Measurements from ENCODE around the gene ZNF37A. TPM values are rescaled to one million over a fixed set of nuclear protein-coding genes. Genes with fewer than 3 reads are reported as not detected.
"Not testable (repeated sequence)": the region's sequence is repeated elsewhere in the genome, so short reads cannot be mapped to it uniquely, and the experiment has no call there.

Gene ZNF37A
- polyA plus RNA-seq = 1 to 10 TPM; 4.4 to 9.9 (median 6.3) TPM

DNA sequence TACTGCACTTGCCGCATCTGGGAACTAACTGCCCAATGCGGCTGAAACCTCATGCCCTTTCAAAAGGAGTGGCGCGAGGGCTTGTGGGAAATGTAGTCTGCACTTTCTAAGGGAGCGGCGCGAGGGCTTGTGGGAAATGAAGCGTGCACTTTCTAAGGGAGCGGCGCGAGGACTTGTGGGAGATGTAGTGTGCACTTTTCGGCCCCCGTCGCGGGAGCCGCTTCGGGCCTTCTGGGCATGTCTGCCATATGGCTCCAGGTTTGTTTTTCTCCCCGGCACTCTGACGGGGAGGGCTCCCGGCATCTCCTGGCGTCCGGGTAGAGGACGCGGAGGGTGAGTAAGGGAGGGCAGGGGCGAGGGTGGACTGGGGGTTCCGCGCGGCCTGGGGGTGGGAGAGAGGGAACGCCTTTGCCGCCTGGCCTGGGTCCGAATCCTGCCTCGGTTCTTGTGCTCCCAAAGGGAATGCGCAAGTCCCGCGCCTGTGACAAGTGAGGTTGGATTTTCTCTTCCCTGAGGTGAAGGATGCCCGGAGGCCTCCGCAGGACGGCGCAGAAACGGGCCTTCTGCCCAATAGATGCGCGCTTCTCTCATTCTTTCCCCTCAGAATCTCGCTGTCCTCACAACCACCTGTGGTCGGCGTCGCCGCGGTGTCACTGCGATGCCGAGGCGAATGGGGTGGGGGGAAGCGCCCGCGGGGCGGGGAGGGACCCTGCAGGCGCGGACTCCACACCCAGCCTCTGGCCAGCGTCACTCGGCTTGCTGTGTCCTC lies at the start of gene ZNF37A:
ZNF37A (plus strand) TSS at position 180 of the 769 bp plus-strand sequence. CDS start 2,281 bp downstream, outside the sequence.
- peak within 1 kb of the TSS; percentile 28 for H3K27ac ChIP-seq (ENCODE audit: low read depth, low read length)
- 0 to 1% (median 0%) methylated on average over 58 to 59 of the region's 59 CpGs for WGBS, 3 donors

DNA sequence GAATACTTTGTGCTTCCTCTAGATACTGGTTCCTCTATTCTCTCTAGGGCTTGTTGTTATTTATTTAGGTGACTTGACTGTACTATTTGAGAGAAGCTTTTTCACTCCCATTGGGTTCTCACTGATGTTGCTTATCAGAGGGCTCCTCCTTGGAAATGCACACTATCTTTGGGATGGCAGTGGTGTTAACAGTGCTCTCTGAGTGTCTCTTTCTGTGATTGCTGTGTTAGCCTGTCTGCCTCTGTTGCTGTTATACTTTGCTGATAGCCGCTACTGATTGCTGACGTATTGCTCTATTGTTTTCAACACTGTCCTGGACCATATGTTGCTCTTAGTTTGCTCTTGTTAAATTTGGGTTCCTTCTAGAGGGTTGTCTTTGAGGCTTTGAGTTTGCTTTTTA lies 49.0 kb upstream of the ZNF37A start:
- 49 to 97% (median 75%) methylated on average over 2 of the region's 2 CpGs for WGBS, 3 donors

DNA sequence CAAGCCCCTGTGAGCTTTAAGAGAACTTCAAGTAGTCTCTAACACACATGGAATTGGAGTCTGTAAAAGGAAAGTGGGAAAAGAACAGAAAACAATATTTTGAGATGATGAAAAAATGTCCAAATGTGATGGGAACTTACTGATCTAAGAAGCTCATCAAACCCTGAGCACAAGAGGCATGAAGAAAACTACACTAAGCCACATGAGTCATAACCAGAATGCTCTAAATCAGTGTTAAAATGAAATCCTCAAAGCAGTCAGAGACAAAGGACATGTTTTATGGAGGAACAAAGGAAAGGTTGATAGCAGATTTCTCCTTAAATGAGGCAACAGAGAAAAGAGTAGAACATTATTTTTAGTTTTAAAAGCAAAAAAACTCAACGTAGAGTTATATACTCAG lies 46.5 kb upstream of the ZNF37A start:
- 92 to 95% (median 93%) methylated on average over 1 of the region's 1 CpG for WGBS, 3 donors

More for the DNA sequence above, 49.0 kb upstream of the ZNF37A start:
- no peak overlapping the region for H3K27ac ChIP-seq (ENCODE audit: low read depth, low read length)

GRCh38 chr10:38050212-38050611 lies 43.9 kb upstream of the ZNF37A start:
- no peak overlapping the region for H3K27ac ChIP-seq (ENCODE audit: low read depth, low read length)
- WGBS, 3 donors = 95 to 97% (median 95%) methylated on average over 1 of the region's 1 CpG

More for the DNA sequence above, 46.5 kb upstream of the ZNF37A start:
- no peak overlapping the region for H3K27ac ChIP-seq (ENCODE audit: low read depth, low read length)

DNA sequence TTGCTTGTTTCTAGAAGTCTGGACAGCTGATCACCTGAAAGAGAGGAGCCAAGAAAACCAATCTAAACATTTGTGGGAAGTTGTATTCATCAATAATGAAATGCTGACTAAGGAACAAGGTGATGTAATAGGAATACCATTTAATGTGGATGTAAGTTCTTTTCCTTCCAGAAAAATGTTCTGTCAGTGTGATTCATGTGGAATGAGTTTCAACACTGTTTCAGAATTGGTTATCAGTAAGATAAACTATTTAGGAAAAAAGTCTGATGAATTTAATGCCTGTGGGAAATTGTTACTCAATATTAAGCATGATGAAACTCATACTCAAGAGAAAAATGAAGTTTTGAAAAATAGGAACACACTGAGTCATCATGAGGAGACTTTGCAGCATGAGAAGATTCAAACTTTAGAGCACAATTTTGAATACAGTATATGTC lies 39.8 kb upstream of the ZNF37A start:
- H3K27ac ChIP-seq (ENCODE audit: low read depth, low read length) = no peak overlapping the region

GRCh38 chr10:38055274-38055894 lies 38.8 kb upstream of the ZNF37A start:
- 97 to 98% (median 97%) methylated on average over 5 of the region's 5 CpGs for WGBS, 3 donors
- not testable (repeated sequence) for H3K27ac ChIP-seq (ENCODE audit: low read depth, low read length)

DNA sequence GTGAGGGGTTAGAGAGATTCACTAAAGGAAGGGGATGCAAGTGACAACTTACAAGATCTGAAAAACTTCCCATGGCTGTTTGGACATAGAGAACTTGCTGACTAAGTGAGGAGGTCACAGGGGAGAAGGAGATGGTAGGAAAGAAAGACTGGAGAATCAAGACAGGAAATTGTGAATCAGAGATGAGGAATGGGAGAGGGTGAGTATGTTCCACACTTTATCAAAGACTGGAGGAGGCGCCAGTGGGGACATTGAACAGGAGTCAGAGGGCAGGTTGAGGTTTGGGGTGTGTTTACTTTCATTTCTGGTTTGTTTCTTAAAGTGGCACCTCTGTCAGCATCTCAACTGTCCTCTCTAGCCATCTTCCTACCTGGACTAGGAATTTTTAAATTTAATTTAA lies 24.5 kb upstream of the ZNF37A start:
- H3K27ac ChIP-seq (ENCODE audit: low read depth, low read length) = not testable (repeated sequence)
- WGBS, 3 donors = 69 to 77% (median 71%) methylated on average over 1 of the region's 1 CpG

- WGBS, 3 donors = 88 to 91% (median 88%) methylated on average over 8 of the region's 8 CpGs
- no peak overlapping the region for H3K27ac ChIP-seq (ENCODE audit: low read depth, low read length)
These were observed 23.6 kb upstream of the ZNF37A start for GRCh38 chr10:38070501-38070900.

- no peak overlapping the region for H3K27ac ChIP-seq (ENCODE audit: low read depth, low read length)
These were observed 21.6 kb upstream of the ZNF37A start for GRCh38 chr10:38072552-38072951.

GRCh38 chr10:38076687-38077086 lies 17.4 kb upstream of the ZNF37A start:
- WGBS, 3 donors = 72 to 82% (median 78%) methylated on average over 2 of the region's 2 CpGs
- H3K27ac ChIP-seq (ENCODE audit: low read depth, low read length) = no peak overlapping the region

GRCh38 chr10:38093318-38093717 lies 819 bp upstream of the ZNF37A start:
- WGBS, 3 donors = 91 to 95% (median 95%) methylated on average over 15 of the region's 15 CpGs
- H3K27ac ChIP-seq (ENCODE audit: low read depth, low read length) = not testable (repeated sequence)

- 7 to 12% (median 11%) methylated on average over 16 of the region's 16 CpGs for WGBS, 3 donors
These were observed 350 bp upstream of the ZNF37A start for GRCh38 chr10:38093816-38094157.

GRCh38 chr10:38094927-38095574 lies 914 bp downstream of the ZNF37A start:
- WGBS, 3 donors = 52 to 56% (median 55%) methylated on average over 20 to 21 of the region's 21 CpGs
- no peak overlapping the region for H3K27ac ChIP-seq (ENCODE audit: low read depth, low read length)

More at GRCh38 chr10:38093816-38094157, 350 bp upstream of the ZNF37A start:
- no peak overlapping the region for H3K27ac ChIP-seq (ENCODE audit: low read depth, low read length)

- WGBS, 3 donors = 95 to 97% (median 96%) methylated on average over 1 of the region's 1 CpG
- no peak overlapping the region for H3K27ac ChIP-seq (ENCODE audit: low read depth, low read length)
These were observed 8.7 kb downstream of the ZNF37A start for GRCh38 chr10:38102880-38103279.

- WGBS, 3 donors = 97 to 99% (median 99%) methylated on average over 3 of the region's 3 CpGs
- H3K27ac ChIP-seq (ENCODE audit: low read depth, low read length) = no peak overlapping the region
These were observed 9.6 kb downstream of the ZNF37A start for GRCh38 chr10:38103756-38104155.

DNA sequence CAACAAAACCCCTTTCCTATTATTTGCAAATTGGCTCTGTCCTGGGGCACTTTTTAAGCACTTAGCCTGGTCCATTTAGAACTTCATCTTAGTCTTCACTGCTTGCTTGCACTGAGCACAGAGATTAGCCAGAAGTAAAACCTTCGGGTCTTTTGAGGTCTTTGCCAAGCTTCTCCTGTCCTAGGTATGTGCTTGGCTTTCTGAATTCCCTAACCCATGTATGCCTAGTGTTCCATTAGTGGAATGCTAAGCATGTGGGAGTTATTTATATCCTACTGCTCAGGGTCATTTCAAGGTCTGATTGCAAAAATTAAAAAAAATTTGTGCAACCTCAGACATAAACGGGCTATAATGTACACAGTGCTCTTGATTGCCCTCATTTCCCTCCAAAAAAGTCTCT lies 18.0 kb downstream of the ZNF37A start:
- no peak overlapping the region for H3K27ac ChIP-seq (ENCODE audit: low read depth, low read length)
- WGBS, 3 donors = 92 to 94% (median 93%) methylated on average over 2 of the region's 2 CpGs

DNA sequence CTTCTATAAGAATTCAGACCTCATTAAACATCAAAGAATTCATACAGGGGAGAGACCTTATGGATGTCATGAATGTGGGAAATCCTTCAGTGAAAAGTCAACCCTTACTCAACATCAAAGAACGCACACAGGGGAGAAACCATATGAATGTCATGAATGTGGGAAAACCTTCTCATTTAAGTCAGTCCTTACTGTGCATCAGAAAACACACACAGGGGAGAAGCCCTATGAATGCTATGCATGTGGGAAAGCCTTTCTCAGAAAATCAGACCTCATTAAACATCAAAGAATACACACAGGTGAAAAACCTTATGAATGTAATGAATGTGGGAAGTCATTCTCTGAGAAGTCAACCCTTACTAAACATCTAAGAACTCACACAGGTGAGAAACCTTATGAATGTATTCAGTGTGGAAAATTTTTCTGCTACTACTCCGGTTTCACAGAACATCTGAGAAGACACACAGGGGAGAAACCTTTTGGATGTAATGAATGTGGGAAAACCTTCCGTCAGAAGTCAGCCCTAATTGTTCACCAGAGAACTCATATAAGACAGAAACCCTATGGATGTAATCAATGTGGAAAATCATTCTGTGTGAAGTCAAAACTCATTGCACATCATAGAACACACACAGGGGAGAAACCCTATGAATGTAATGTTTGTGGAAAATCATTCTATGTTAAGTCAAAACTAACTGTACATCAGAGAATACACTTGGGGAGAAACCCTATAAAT lies 24.1 kb downstream of the ZNF37A start:
- WGBS, 3 donors = 97 to 99% (median 98%) methylated on average over 3 of the region's 3 CpGs

DNA sequence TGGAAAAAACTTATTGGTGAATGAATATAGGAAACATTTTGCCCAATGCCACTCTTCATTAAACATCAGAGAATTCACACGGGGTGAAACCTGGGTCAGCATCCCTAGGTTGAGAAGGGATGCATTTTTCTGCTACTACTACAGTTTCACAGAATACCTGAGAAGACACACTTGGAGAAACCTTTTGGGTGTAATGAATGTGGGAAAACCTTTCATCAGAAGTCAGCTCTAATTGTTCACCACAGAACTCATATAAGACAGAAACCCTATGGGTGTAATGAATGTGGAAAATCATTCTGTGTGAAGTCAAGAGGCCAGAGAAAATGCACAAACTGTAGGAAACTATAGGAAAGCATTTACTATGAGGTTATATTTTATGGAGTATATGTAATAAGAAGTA lies 24.9 kb downstream of the ZNF37A start:
- no peak overlapping the region for H3K27ac ChIP-seq (ENCODE audit: low read depth, low read length)
- WGBS, 3 donors = 95 to 100% (median 97%) methylated on average over 1 of the region's 1 CpG

More for the DNA sequence above, 24.1 kb downstream of the ZNF37A start:
- H3K27ac ChIP-seq (ENCODE audit: low read depth, low read length) = no peak overlapping the region

GRCh38 chr10:38127812-38128211 lies 33.7 kb downstream of the ZNF37A start:
- 92 to 94% (median 93%) methylated on average over 2 of the region's 2 CpGs for WGBS, 3 donors
- no peak overlapping the region for H3K27ac ChIP-seq (ENCODE audit: low read depth, low read length)
